K562 (cell line): ENCODE data around the gene FAM193A. TPM values are rescaled to one million over a fixed set of nuclear protein-coding genes. Genes with fewer than 3 reads are reported as not detected.

Experiments used
- ATAC-seq: fragments of 200-7000 bp; cut with Tn5 transposase; 3 replicates; pipeline ENCODE4 v1.9.1; 2020; ENCODE audit warnings: moderate library complexity
- BruUV-seq: library from RNA; stranded (reverse); fragments of 400-500 nt; replicated peaks from 2 replicates; lab custom pipeline; 2021; lab: Mats Ljungman, UMichigan
- CTCF ChIA-PET: fragments of 300-600 bp; formaldehyde crosslinking; extraction: SDS; loops from one replicate; lab custom pipeline; 2021; ENCODE audit warnings: low intra/inter-chr PET ratio; lab: Yijun Ruan, JAX
- POLR2A ChIA-PET: fragments of 300-600, 350-650 bp; sonication (Branson Sonifier 250); formaldehyde crosslinking; extraction: SDS; loops from one replicate; lab custom pipeline; 2021; ENCODE audit warnings: antibody characterized with exemption, inconsistent platforms; lab: Yijun Ruan, JAX
- DNase-seq, 4 experiments: peaks; one replicate each; pipeline versions ENCODE4 v3.0.0 to v3.0.0-alpha.2; 2011 to 2018; ENCODE audit warnings: low spot score in 3 of 4, mixed read lengths in 3 of 4; ENCODE audit errors: extremely low read depth in 1 of 4
- FAIRE-seq: peaks from 2 replicates; lab custom pipeline; 2011; peaks lifted over from hg19 to GRCh38; lab: Jason Lieb, UNC
- H2AFZ ChIP-seq: 2 replicates; pipeline ENCODE4 v1.6.0; 2011; ENCODE audit warnings: low read depth, low read length, control low read depth, inconsistent platforms
- H3K27ac ChIP-seq: fragments of 200-600 bp; 3 replicates; pipeline ENCODE4 v1.8.0; 2011; ENCODE audit warnings: low read depth, mild to moderate bottlenecking, control low read depth, inconsistent platforms, low read length, moderate library complexity, mixed read lengths; ENCODE audit errors: extremely low read depth
- H3K27me3 ChIP-seq, 2 experiments: fragments of 300-600 bp in 1 of 2; 2 replicates in 1 of 2; 3 replicates in 1 of 2; pipeline versions ENCODE4 v1.6.0 to v1.8.0; 2011; ENCODE audit warnings: inconsistent platforms in 2 of 2, low read length in 2 of 2, mild to moderate bottlenecking in 1 of 2, mixed read lengths in 1 of 2, moderate library complexity in 1 of 2; ENCODE audit not compliant: control insufficient read depth in 2 of 2, insufficient read depth in 2 of 2
- H3K36me3 ChIP-seq: fragments of 300-600 bp; 3 replicates; pipeline ENCODE4 v1.8.0; 2011; ENCODE audit warnings: mild to moderate bottlenecking, low read length, inconsistent platforms; ENCODE audit not compliant: control insufficient read depth, insufficient read depth
- H3K4me1 ChIP-seq, 2 experiments: fragments of 200-600 bp in 1 of 2; replicated peaks in 1 of 2; 2 replicates in 1 of 2; 3 replicates in 1 of 2; pipeline versions ENCODE4 v1.5.1 to v1.8.0; 2011; ENCODE audit warnings: inconsistent platforms in 2 of 2, low read length in 2 of 2, mild to moderate bottlenecking in 1 of 2, mixed read lengths in 1 of 2, moderate library complexity in 1 of 2; ENCODE audit not compliant: control insufficient read depth in 2 of 2, insufficient read depth in 2 of 2
- H3K4me2 ChIP-seq: 2 replicates; pipeline ENCODE4 v1.6.1; 2011; ENCODE audit warnings: low read length, control low read depth, inconsistent platforms, mixed read lengths; ENCODE audit not compliant: insufficient read depth
- H3K4me3 ChIP-seq: fragments of 200-600 bp; sonication (generic), shearing (Covaris generic); 2 replicates; pipeline ENCODE4 v1.5.1; 2016; ENCODE audit warnings: control low read depth, inconsistent platforms
- H3K79me2 ChIP-seq: fragments of 200-600 bp; 3 replicates; pipeline ENCODE4 v1.8.0; 2011; ENCODE audit warnings: low read length, inconsistent platforms; ENCODE audit not compliant: control insufficient read depth, insufficient read depth
- H3K9ac ChIP-seq, 2 experiments: 2 replicates each; pipeline versions ENCODE4 v1.6.0 to v1.6.1; 2011; ENCODE audit warnings: low read depth in 2 of 2, low read length in 2 of 2, control low read depth in 1 of 2, inconsistent platforms in 1 of 2, mild to moderate bottlenecking in 1 of 2, mixed read lengths in 1 of 2; ENCODE audit not compliant: insufficient read depth in 1 of 2
- H3K9me1 ChIP-seq: one replicate; pipeline ENCODE4 v1.6.0; 2011; ENCODE audit warnings: inconsistent platforms, mild to moderate bottlenecking, low read length, moderate library complexity; ENCODE audit not compliant: control insufficient read depth, insufficient read depth
- H3K9me3 ChIP-seq: replicated peaks from 2 replicates; pipeline ENCODE4 v1.5.1; 2011; ENCODE audit warnings: low read depth, low read length, inconsistent platforms; ENCODE audit not compliant: control insufficient read depth, insufficient read depth
- H4K20me1 ChIP-seq: replicated peaks from 2 replicates; pipeline ENCODE4 v1.6.1; 2011; ENCODE audit warnings: low read length, inconsistent platforms, mixed read lengths; ENCODE audit not compliant: control insufficient read depth, insufficient read depth
- CBX3 ChIP-seq, 2 experiments: IDR thresholded peaks; 1 replicate in 1 of 2; 2 replicates in 1 of 2; pipeline ENCODE4 v1.6.1; 2012; ENCODE audit warnings: inconsistent platforms in 2 of 2, low read length in 2 of 2, borderline replicate concordance in 1 of 2, control low read depth in 1 of 2
- MYBL2 ChIP-seq, 2 experiments: fragments of 450-650 bp in 1 of 2; sonication (generic) in 1 of 2; formaldehyde crosslinking in 1 of 2; IDR thresholded peaks; 2 replicates each; pipeline versions ENCODE4 v1.6.1 to v1.8.1; 2017 to 2022; ENCODE audit warnings: borderline replicate concordance in 1 of 2, inconsistent platforms in 1 of 2, low read depth in 1 of 2, mild to moderate bottlenecking in 1 of 2, missing genetic modification reagents in 1 of 2, moderate library complexity in 1 of 2
- PPARD ChIP-seq: fragments of 250-450 bp; sonication (Bioruptor Pico); IDR thresholded peaks from 2 replicates; pipeline ENCODE4 v1.8.0; 2022; ENCODE audit warnings: inconsistent platforms, mild to moderate bottlenecking, moderate library complexity
- RCOR1 ChIP-seq, 2 experiments: IDR thresholded peaks; 2 replicates each; pipeline ENCODE4 v1.6.1; 2012; ENCODE audit warnings: low read depth in 2 of 2, low read length in 2 of 2, borderline replicate concordance in 1 of 2, improper control_type of control experiment in 1 of 2
- SLC30A9 ChIP-seq: fragments of 250-450 bp; sonication (Bioruptor Pico); IDR thresholded peaks from 2 replicates; pipeline ENCODE4 v1.8.0; 2022; ENCODE audit warnings: mild to moderate bottlenecking, moderate library complexity
- SMAD2 ChIP-seq: fragments of 150-350 bp; IDR thresholded peaks from 2 replicates; pipeline ENCODE4 v1.6.1; 2014; ENCODE audit warnings: low read depth, mild to moderate bottlenecking, low read length
- ZBTB8A ChIP-seq: fragments of 450-650 bp; IDR thresholded peaks from 2 replicates; pipeline ENCODE4 v1.6.1; 2018; ENCODE audit warnings: mild to moderate bottlenecking, moderate library complexity; ENCODE audit not compliant: partially characterized antibody
- WGBS: fragments of 100-300 bp; shearing (Covaris generic); methylation state at CpG from one replicate; pipeline ENCODE4 v1.1.6; 2016; ENCODE audit warnings: low coverage, mixed read lengths; ENCODE audit not compliant: insufficient coverage; ENCODE audit errors: missing lambda C conversion rate; 5-methylcytosine and 5-hydroxymethylcytosine counted together
- in situ Hi-C: fragments of 300-500 bp; cut with MboI; formaldehyde crosslinking; loops from 4 replicates; pipeline ENCODE4 v1.15.0; 2018; ENCODE audit warnings: inconsistent platforms, mixed read lengths
- intact Hi-C: fragments of 100-400 bp; cut with micrococcal nuclease; formaldehyde crosslinking; loops from 2 replicates; pipeline ENCODE4 v1.14.2; 2022
- polyA plus RNA-seq, 8 experiments: library from polyadenylated mRNA; depleted of rRNA in 4 of 8; stranded (reverse) in 5 of 8; unstranded in 3 of 8; fragments of >200 nt; fragmentation: Nextera tagmentation in 2 of 8; fragmentation: Illumina TruSeq in 1 of 8; extraction: Ambion mirVana in 2 of 8; extraction: Trizol in 1 of 8; gene quantifications; 2 replicates each; pipeline versions ENCODE4 v1.2.1 to v1.2.3, GENCODE V29; 2011 to 2014; ENCODE audit warnings: inconsistent platforms in 1 of 8, missing spikeins in 1 of 8
- total RNA-seq, 7 experiments: library from RNA; depleted of rRNA in 6 of 7; stranded (reverse); fragments of >200 nt in 6 of 7; fragmentation: Illumina TruSeq in 2 of 7; extraction: Trizol in 2 of 7; gene quantifications; 2 replicates each; pipeline versions ENCODE4 v1.2.1 to v1.2.3, GENCODE V29; 2011 to 2021; ENCODE audit warnings: low replicate concordance in 1 of 7
- TF ChIP-seq, protein P1 (sequence below): sonication (generic); formaldehyde crosslinking; IDR thresholded peaks from 2 replicates; pipeline ENCODE4 v1.9.0; 2022; ENCODE audit warnings: mild to moderate bottlenecking, missing genetic modification reagents
- TF ChIP-seq, protein P2 (sequence below): IDR thresholded peaks from 3 replicates; pipeline ENCODE4 v1.6.1; 2011; ENCODE audit warnings: borderline replicate concordance, mild to moderate bottlenecking; ENCODE audit not compliant: insufficient read length, insufficient read depth

FAM193A gene
- total and polyA plus RNA-seq, 9 of the 15 experiments (the other 6 are each of a cell fraction or from before 2014, with no cell fraction given), result 0.46 to 24.6 (median 9.6) TPM

GRCh38 chr4:2685541-2685940 lies 149.1 kb downstream of the FAM193A start:
- Histone ChIP-seq H3K4me1 (peaks cover 0 to 3% of the 10 kb centered on the region in 2 experiments; a peak in 1 of 5 replicates), H3K9me3 (no peaks in the 10 kb centered on the region), H3K9me1 (no peaks in the 10 kb centered on the region), H3K9ac (no peak overlapping the region), H3K27ac (no peak overlapping the region), H3K36me3 (peaks cover 74% of the 10 kb centered on the region), H4K20me1 (no peaks in the 10 kb centered on the region), H3K79me2 (no peaks in the 10 kb centered on the region), H2AFZ (no peak overlapping the region), H3K27me3 (no peaks in the 10 kb centered on the region), H3K4me2 (no peak overlapping the region), H3K4me3 (no peak overlapping the region)
- no TSS peak for BruUV-seq
- in situ Hi-C loops, result no loop called here
- no peak for FAIRE-seq
- ChIA-PET CTCF (no interaction called here), POLR2A (interaction anchor here (0.7 kb wide), 1 partner anchor 32 kb away, joined by 3 read pairs; no protein-coding TSS in a partner anchor)
- DNase-seq, result no peak
- no peak for ATAC-seq
- TF ChIP-seq CBX3 (IDR thresholded peaks at IDR 0.05; ENCODE audit: borderline replicate concordance in 1 of 2, low read length in 2 of 2), result no peak
- no peak for TF ChIP-seq MYBL2 (IDR thresholded peaks at IDR 0.05; ENCODE audit: low read depth)
- TF ChIP-seq MYBL2 (CRISPR knock-in tag; IDR thresholded peaks at IDR 0.05; ENCODE audit: borderline replicate concordance), result no peak
- TF ChIP-seq RCOR1 (IDR thresholded peaks at IDR 0.05; ENCODE audit: borderline replicate concordance in 1 of 2, low read depth in 2 of 2, low read length in 2 of 2), result no peak
- TF ChIP-seq ZBTB8A, result no peak
- TF ChIP-seq PPARD (CRISPR knock-in tag), result no peak
- TF ChIP-seq, protein P1, sequence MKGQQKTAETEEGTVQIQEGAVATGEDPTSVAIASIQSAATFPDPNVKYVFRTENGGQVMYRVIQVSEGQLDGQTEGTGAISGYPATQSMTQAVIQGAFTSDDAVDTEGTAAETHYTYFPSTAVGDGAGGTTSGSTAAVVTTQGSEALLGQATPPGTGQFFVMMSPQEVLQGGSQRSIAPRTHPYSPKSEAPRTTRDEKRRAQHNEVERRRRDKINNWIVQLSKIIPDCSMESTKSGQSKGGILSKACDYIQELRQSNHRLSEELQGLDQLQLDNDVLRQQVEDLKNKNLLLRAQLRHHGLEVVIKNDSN (CRISPR knock-in tag), result no peak
- TF ChIP-seq, protein P2, sequence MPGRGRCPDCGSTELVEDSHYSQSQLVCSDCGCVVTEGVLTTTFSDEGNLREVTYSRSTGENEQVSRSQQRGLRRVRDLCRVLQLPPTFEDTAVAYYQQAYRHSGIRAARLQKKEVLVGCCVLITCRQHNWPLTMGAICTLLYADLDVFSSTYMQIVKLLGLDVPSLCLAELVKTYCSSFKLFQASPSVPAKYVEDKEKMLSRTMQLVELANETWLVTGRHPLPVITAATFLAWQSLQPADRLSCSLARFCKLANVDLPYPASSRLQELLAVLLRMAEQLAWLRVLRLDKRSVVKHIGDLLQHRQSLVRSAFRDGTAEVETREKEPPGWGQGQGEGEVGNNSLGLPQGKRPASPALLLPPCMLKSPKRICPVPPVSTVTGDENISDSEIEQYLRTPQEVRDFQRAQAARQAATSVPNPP, result no peak
- TF ChIP-seq SLC30A9 (CRISPR knock-in tag), result no peak
- no peak for TF ChIP-seq SMAD2
- 95% methylated on average over 8 of the region's 8 CpGs for WGBS
- intact Hi-C loops, result no loop called here
